CD1c-positive myeloid dendritic cell (primary cell): ENCODE data around the gene CHMP4B.
A peak's percentile ranks its signal among the peaks of the same experiment; 100 is the strongest.

ENCODE experiments used
- DNase-seq: peaks from one replicate; pipeline ENCODE4 v3.0.0-alpha.2; 2016; ENCODE audit errors: extremely low spot score

The CHMP4B gene

GRCh38 chr20:33810885-33811775 lies at the start of gene CHMP4B:
CHMP4B (plus strand) TSS chr20:33811348; CDS start chr20:33811469, 121 bp downstream.
- peak; percentile 98 for DNase-seq

DNA sequence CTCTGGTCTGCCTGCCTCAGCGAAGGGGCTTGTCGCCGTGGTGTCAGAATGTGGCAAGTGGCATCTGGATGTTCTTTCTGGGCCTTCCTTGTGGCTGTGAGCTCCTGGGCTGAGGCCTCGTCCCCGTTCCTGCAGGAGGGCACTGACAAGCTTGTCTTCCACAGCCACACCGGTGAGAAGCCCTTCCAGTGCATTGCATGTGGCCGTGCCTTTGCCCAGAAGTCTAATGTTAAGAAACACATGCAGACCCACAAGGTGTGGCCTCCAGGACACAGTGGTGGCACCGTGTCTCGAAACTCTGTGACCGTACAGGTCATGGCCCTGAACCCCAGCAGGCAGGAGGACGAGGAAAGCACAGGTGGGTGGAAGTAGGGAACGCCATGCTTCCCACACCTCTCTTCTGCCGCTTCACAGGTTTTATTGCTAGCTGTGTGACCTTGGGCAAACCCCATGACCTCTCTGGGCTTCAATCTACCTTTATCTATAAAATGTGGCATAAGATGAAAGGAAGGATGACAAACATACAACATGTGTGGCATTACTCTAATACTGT lies 49.4 kb upstream of the CHMP4B start:
- DNase-seq: no peak

DNA sequence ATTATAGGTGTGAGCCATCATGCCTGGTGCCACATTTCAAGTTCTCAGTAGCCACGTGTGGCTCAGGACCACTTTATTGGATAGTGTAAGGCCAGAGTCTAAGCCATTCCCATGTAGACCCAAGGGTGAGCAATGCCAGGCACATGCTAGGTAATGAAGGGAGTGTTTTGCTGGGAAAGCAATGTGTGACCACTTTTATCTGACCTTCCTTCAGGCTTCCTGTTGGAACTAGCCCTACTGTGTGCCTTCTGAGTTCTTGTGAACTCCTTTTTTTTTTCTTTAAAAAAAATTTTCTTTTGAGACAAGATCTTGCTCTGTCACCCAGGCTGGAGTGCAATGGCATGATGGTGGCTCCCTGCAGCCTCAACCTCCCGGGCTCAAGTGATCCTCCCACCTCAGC lies 46.0 kb upstream of the CHMP4B start:
- no peak for DNase-seq

DNA sequence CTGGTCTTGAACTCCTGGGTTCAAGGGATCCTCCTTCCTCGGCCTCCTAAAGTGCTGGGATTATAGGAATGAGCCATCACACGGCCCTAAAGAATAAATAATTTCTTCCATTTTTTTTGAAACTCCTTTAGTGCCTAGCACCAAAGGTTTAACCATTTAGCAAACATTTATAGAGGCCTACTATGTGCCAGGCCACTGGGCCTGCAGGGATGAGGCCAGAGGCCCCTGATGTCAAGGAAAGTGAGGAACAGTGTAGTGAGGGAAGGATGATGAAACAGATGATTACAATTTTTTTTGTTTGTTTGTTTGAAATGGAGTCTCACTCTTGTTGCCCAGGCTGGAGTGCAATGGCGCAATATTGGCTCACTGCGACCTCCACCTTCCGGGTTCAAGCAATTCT lies 45.6 kb upstream of the CHMP4B start:
- no peak for DNase-seq

- no peak for DNase-seq
These were observed 44.5 kb upstream of the CHMP4B start for GRCh38 chr20:33766686-33767085.

DNA sequence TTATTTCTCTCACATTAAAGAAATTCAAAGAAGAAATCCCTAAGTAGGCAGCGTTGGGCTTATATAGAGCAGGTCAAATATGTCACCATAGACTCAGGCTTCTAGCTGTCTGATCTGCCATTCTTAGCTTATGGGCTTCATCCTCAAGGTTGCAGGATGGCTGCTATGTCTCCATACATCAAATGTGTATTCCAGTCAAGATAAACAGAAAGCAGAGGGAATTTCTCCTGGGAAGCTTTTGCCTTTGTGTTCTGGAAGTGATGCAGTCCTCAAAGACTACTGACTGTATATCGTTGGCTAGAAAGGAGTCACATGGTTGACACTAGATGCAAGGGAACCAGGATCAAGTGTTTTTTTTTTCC lies 43.4 kb upstream of the CHMP4B start:
- no peak for DNase-seq

GRCh38 chr20:33769043-33769442 lies 42.1 kb upstream of the CHMP4B start:
- DNase-seq: no peak

GRCh38 chr20:33770005-33770404 lies 41.1 kb upstream of the CHMP4B start:
- no peak for DNase-seq

DNA sequence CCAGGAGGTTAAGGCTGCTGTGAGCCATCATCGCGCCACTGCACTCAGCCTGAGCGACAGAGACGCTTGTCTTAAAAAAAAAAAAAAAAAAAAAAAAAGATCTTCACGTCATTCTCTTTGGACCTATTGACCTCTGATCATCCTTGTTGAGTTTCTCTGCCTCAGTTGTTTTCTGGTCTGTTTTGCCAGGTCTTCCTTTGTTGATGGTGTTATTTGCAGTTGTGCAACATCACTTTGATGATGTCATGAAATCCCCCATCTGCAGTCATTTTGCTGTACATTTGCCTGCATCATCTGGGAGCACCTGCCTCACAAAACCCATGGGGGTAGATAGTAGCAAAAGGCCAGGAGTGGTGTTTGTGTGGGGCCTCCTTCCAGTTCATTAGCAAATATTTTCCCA lies 39.2 kb upstream of the CHMP4B start:
- DNase-seq: no peak

- DNase-seq: no peak
These were observed 38.7 kb upstream of the CHMP4B start for GRCh38 chr20:33772439-33772838.

- peak; percentile 62 for DNase-seq
These were observed 37.6 kb upstream of the CHMP4B start for GRCh38 chr20:33773412-33774089.

DNA sequence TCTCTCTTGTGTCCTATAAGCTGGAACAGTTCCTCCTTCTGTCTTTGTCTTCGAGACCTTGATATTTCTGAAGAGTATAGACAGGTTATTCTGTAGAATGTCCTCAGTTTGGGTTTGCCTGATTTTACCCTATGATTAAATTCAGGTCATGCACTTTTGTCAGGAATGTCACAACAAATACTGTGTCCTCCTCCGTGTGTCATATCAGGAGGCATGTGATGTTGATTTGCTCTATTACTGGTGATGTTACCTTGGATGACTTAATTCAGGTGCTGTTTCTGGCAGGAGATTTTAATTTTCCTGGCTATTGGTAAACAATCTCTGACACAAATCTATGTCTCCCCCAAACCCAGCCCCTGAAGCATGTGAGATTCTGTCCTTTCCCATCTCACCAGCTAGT lies 33.3 kb upstream of the CHMP4B start:
- no peak for DNase-seq

DNA sequence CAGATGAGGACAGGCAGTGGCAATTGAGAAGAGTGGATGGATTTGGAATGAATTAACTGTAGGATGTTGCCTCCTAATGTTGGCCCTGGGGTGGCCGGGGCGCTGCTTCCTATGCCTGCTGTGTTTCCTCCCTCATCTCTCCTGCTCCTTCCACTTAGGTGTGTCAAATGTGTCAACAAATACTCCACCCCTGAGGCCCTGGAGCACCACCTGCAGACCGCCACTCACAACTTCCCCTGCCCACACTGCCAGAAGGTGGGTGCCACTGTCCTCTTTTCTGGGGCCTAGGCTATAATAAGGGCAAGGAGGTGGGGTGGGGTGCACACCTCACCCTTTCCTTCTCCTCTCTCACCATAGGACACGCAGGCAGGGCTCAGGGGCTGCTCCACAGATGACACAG lies 30.0 kb upstream of the CHMP4B start:
- no peak for DNase-seq

- DNase-seq: no peak
These were observed 29.2 kb upstream of the CHMP4B start for GRCh38 chr20:33781945-33782344.

GRCh38 chr20:33783256-33783655 lies 27.9 kb upstream of the CHMP4B start:
- no peak for DNase-seq

- no peak for DNase-seq
These were observed 27.3 kb upstream of the CHMP4B start for GRCh38 chr20:33783818-33784217.

DNA sequence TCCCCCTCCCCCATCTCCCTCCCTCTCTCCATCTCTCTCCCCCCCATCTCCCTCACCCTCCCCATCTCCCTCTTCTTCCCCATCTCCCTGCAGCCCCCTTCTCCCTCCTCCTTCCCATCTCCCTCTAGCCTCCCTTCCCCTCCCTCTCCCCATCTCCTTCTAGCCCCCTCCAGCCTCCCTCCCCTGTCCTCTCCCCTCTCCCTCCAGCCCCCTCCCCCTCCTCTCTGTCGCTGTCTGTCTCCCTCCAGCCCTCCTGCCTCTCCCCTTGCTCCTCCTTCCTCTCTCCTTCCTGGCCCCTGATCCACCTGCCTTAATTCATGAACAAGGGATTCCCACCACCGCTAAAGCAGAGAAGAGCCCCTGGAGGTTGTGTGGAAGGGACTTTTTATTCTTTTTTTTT lies 26.9 kb upstream of the CHMP4B start:
- no peak for DNase-seq

DNA sequence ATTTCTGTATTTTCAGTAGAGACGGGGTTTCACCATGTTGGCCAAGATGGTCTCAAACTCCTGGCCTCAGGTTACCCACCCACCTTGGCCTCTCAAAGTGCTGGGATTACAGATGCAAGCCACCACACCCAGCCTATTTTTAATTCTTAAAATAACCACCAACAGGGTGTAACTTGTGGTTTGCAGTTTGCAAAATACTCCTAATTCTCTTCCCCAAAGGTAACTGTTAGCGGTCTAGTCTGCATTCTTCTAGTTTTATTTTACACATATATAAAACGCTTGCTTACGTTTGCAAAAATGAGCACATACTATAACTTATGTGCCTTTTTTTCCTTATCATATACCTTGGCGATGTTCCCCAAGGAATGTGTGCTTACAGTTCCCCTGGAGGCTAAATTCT lies 25.6 kb upstream of the CHMP4B start:
- DNase-seq: no peak

DNA sequence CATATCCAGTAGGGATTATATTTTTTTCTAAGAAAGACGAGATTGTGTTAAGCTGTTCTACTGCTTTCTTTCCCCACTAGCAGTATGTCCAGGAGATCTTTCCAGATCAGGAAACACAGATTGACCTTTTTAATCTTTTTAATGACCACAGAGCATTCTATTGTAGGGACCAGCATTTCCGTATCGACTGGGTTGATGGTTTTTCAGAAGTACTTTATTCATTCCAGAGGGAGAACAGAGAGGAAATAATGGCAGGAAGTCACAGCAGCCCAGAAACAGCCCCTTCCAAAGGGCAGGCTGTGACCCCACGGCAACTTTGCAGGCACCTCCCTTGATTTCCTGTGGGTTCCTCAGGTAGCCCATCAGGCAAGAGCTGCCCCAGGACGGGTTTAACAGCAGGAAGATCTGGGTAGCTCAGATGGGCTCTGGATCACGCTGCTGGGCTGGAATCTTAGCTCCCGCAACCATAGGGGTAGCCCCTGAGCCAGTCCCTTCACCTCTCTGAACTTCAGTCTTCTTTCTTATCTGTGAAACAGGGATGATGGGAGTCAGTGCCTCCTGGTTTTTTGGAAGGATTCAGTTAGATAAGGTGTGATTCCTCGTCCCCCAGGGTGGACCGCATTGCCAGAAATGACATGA lies 23.8 kb upstream of the CHMP4B start:
- DNase-seq: no peak

DNA sequence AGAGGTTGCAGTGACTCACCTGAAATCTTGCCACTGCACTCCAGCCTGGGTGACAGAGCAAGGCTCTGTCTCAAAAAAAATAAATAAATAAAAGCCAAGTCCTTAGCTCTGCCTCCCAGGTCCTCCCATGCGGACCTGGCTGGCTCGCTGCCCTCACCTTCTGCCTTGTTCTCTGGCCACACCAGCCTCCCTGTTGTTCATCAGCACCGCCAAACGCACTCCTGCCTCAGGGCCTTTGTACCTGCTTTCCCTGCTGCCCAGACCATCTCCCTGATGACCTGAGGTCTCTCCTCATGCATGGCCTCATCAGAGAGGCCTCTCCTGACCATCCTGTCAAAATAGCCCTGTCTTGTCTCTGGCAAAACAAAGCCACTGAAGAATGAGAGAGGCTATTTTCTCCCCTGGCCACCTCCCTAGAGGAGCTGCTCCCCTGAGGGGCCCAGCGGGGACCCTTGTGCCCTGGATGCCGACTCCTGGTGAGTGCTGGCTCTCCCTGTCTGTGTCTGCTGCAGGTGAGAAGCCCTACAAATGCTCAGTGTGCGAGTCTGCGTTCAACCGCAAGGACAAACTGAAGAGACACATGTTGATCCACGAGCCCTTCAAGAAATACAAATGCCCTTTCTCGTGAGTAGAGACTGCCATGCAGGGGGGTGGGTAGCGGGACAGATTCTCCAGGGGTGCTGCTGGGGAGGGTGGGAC lies 22.6 kb upstream of the CHMP4B start:
- DNase-seq: no peak

- DNase-seq: peak; percentile 20
These were observed 21.9 kb upstream of the CHMP4B start for GRCh38 chr20:33789109-33789857.
